ENCODE measurements around the gene YBX2. TPM values are rescaled to one million over a fixed set of nuclear protein-coding genes. Genes with fewer than 3 reads are reported as not detected.

YBX2 gene
- total RNA-seq (2022; extraction: Qiagen RNA extraction): 0.45 to 0.76 TPM (median 0.57 TPM) in 5 replicates

GRCh38 chr17:7294614-7295153, at the start of gene YBX2:
Gene YBX2, minus strand, starts transcription at chr17:7294639. Its CDS starts 139 bp downstream, at chr17:7294500.

GRCh38 chr17:7336240-7337175, 42.1 kb upstream of the YBX2 start, which contains the start of gene ACAP1:
Gene ACAP1, plus strand, starts transcription at chr17:7336529. Its CDS starts 206 bp downstream, at chr17:7336735.

DNA sequence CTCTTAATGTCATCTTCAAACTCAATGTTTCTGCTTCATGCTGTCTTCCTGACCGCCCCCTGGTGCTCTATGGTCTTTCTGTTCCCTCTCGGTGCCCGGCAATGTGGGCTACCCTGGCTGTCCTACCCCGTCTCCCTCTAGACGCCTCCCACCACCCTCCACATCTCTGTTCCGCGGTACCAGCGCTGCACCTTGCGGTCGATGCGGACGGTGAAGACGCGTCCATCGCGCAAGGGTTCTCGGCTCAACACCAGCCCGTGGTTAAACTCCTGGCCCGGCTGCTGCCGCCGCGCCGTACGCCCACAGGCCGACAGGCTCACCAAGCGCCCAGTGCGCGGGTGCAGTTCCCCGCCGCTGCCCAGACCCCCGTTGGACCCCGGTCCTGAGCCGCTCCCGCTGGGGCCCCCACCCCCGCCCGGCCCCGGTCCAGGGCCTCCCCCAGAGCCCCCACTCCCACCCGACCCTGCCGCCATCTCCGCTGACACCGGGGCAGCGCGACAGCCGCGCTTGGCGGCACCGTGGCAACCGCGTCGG, 34.5 kb upstream of the YBX2 start, which contains the start of gene NEURL4:
Gene NEURL4 (minus strand): TSS at position 496 of the 534 bp plus-strand sequence. CDS start 23 bp downstream, at position 473.

DNA sequence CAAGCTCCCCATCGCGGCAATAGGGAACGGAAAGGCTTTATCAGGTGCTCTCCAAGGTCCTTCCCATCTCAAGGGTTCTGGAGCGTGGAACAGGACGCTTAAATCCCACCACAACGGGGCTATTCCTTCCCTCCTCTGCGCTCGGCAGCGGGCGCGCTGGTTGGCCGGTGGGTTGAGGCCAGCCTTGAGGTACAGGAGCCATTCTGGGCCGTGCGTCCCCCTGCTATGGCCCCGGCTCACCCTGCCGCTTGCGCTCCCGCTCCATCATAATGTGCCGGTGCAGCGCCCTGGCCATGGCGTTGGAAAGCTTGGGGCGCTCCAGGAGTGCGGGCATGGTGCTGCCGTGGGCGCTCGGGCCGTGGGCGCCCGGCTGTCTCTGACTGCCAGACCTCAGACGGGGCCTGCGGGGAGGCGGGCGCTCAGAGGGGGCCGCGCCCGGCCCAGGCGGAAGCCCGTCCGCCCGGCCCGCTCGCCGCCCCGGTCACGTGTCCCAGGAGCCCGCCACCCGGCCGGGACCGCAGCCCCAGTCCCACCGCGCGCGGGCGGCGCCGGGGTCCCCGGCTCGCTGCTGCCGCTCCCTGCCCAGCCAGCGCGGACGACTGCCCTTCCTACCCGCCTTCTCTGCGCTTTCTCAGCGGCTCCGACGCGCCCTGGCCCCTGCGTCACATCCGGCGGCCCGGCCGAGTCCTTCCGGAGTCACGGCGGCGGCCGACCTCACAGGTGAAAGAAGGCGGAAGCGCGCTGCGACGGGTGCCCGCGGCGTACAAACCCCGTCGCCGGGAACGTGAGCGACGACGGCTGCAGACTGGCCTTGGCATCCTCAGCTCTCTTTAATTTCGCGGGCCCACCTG, 20.5 kb upstream of the YBX2 start, which contains the start of gene GPS2:
Gene GPS2 (minus strand): TSS at position 642 of the 851 bp plus-strand sequence. CDS start 308 bp downstream, at position 334.

GRCh38 chr17:7306911-7307685, 12.7 kb upstream of the YBX2 start, which contains the start of gene EIF5A:
Gene EIF5A, plus strand, starts transcription at chr17:7307628. Its CDS starts 2,008 bp downstream, at chr17:7309636.

DNA sequence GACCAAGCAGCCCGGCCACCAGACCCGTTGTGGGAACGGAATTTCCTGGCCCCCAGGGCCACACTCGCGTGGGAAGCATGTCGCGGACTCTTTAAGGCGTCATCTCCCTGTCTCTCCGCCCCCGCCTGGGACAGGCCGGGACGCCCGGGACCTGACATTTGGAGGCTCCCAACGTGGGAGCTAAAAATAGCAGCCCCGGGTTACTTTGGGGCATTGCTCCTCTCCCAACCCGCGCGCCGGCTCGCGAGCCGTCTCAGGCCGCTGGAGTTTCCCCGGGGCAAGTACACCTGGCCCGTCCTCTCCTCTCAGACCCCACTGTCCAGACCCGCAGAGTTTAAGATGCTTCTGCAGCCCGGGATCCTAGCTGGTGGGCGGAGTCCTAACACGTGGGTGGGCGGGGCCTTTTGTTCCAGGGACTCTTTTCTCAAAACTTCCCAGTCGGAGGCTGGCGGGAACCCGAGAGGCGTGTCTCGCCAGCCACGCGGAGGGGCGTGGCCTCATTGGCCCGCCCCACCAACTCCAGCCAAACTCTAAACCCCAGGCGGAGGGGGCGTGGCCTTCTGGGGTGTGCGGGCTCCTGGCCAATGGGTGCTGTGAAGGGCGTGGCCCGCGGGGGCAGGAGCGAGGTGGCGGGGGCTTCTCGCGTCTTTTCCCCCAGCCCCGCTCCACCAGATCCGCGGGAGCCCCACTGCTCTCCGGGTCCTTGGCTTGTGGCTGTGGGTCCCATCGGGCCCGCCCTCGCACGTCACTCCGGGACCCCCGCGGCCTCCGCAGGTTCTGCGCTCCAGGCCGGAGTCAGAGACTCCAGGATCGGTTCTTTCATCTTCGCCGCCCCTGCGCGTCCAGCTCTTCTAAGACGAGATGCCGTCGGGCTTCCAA, 13.1 kb downstream of the YBX2 start, which contains the start of gene SLC2A4:
Gene SLC2A4 (plus strand): TSS at position 645 of the 879 bp plus-strand sequence. CDS start 217 bp downstream, at position 862.

GRCh38 chr17:7262192-7262934, 32.1 kb downstream of the YBX2 start, which contains the start of gene CLDN7:
Gene CLDN7, minus strand, starts transcription at chr17:7262478. Its CDS starts 435 bp downstream, at chr17:7262043.

DNA sequence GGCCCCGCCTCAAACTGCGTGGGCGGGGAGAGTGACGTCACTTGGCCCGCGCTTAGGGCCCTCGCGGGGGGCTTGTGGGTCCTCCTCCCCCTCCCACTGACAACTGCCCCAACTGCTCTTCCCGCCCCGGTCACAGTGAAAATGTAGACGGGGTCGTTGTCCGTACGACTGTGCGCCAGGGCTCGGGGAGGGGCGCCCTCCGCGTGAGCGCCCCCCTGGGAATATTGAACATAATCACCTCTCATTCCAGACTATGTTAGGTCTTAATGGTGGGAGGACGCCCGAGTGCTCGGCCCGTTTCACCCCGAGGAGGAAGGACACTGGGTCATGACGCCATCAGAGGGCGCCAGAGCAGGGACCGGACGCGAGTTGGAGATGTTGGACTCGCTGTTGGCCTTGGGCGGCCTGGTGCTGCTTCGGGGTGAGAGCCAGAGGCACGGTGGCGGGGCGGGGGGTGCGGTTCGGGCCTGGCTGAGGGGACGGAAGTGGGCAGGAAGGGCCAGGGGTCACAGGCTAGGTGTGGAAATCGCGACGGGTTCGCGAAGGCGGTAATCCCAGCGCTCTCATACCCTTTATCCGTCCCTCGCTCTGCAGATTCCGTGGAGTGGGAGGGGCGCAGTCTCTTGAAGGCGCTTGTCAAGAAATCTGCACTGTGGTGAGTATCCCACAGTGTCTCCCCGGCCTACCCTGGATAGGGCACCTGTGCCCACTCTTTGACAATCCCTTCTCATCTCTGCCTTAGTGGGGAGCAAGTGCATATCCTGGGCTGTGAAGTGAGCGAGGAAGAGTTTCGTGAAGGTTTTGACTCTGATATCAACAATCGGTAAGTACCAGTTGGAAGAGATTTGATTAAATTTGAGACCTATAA, 42.0 kb downstream of the YBX2 start, which contains the start of gene ELP5:
Gene ELP5 (plus strand): TSS at position 40 of the 868 bp plus-strand sequence. CDS start 336 bp downstream, at position 376.

GRCh38 chr17:7251661-7252175, 42.7 kb downstream of the YBX2 start, which contains the start of gene CTDNEP1:
Gene CTDNEP1, minus strand, starts transcription at chr17:7251734. Its CDS starts 438 bp downstream, at chr17:7251296.

DNA sequence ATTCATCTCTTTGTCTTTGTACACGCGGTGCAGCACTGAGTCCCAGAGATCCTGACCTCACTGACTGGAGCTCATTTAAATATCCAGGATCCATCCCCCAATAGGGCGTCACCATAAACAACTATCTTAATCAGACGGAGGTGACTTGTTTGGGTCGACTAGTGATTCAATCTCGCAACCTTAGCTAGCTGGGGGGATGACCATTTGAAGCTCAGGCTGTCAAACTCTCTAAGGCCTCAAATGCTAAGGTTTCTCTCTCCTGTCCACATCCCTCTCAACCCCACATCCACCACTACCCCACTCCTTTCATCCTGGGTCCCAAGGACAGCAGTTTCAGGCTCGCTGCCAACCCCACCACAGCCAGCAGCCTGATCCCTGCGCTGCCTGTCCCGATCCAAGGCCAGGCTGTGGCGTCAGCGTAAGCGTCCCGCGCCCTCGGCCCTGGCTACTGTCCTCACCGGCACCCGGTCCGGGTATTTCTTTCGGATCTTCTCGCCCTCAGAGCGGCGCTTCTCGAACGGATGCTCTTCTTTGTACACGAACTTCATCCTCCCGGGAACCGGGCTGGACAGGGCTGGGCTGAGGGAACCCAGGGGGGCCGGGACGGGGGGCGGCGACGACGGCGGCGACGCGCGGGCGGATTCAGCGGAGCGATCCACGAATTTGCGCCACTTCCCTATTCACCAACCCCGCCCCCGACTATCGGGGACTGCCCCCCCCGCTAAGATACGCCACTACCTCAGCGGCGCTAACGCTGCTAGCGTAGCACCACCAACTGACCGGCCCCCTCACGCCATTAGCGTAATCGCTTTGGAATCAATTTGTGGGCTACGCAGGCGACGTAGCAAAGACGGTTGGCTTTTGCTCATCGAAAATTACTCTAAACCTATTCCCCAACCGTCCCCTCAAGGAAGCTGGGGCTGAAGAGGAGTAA, 52.4 kb downstream of the YBX2 start, which contains the start of gene GABARAP:
Gene GABARAP (minus strand): TSS at position 667 of the 934 bp plus-strand sequence. CDS start 119 bp downstream, at position 548.

GRCh38 chr17:7239091-7240027, 55.1 kb downstream of the YBX2 start, which contains the start of gene PHF23:
Gene PHF23, minus strand, starts transcription at chr17:7239457. Its CDS starts 178 bp downstream, at chr17:7239279.

All from A549 treated with dexamethasone at 1 μM for 4 hours (cell line).